GM13976 (cell line): ENCODE results near the gene LCN9.

Experiments
- DNase-seq: peaks from one replicate; pipeline ENCODE4 v3.0.0; 2012; ENCODE audit warnings: low spot score
- CTCF ChIP-seq: IDR thresholded peaks from 2 replicates; pipeline ENCODE4 v1.5.1; 2012; ENCODE audit warnings: borderline replicate concordance, mild to moderate bottlenecking; ENCODE audit not compliant: insufficient read depth; ENCODE audit errors: extremely low read depth, missing control alignments, control extremely low read depth
- in situ Hi-C: fragments of 300-500 bp; cut with MboI; formaldehyde crosslinking; loops from one replicate; pipeline ENCODE4 v1.12.0; 2022; ENCODE audit warnings: low sequenced_read_pairs, mixed read lengths, inconsistent platforms; ENCODE audit not compliant: unreplicated experiment

Gene LCN9

GRCh38 chr9:135662758-135663450 lies at the start of gene LCN9:
TSS of gene LCN9 (plus strand) at chr9:135663309. CDS start at chr9:135663322, 13 bp downstream.
- TF ChIP-seq CTCF: no peak
- in situ Hi-C loops: no loop called here
- DNase-seq: no peak

- TF ChIP-seq CTCF: no peak
- in situ Hi-C loops: no loop called here
- DNase-seq: peak; percentile 34
Observed at GRCh38 chr9:135613946-135614805, 48.9 kb upstream of the LCN9 start.

GRCh38 chr9:135614821-135615665 lies 48.1 kb upstream of the LCN9 start:
- DNase-seq: peak; percentile 28
- no peak for TF ChIP-seq CTCF
- in situ Hi-C loops: no loop called here

- DNase-seq: peak; percentile 27
- in situ Hi-C loops: no loop called here
- no peak for TF ChIP-seq CTCF
Observed at GRCh38 chr9:135615666-135616618, 47.2 kb upstream of the LCN9 start.

GRCh38 chr9:135616619-135617537 lies 46.2 kb upstream of the LCN9 start:
- DNase-seq: peak; percentile 18
- no peak for TF ChIP-seq CTCF
- in situ Hi-C loops: no loop called here
